ENCODE results near the gene PRKG1.

Gene PRKG1

DNA sequence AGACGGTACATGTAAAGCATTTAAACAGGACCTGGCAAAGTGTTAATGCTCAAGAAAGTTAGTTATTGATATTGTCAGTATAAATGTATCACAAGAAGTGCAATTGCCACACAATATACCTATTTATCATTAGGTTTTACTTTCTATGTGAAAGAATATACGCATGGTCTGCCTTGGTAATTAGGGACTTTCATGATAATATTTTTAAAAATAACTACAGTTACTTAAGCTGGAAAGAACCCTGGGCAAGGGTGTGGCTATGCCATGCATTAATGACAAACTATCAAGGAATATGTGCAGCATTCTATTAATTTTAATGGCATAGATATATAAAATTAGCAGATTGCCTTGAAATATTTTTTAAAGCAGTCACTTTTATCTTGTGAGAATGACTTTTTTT is 433.9 kb downstream of the PRKG1 start:
- no peak overlapping the region for H3K4me3 ChIP-seq (ENCODE audit: low read length)
- TF ChIP-seq, protein P1, sequence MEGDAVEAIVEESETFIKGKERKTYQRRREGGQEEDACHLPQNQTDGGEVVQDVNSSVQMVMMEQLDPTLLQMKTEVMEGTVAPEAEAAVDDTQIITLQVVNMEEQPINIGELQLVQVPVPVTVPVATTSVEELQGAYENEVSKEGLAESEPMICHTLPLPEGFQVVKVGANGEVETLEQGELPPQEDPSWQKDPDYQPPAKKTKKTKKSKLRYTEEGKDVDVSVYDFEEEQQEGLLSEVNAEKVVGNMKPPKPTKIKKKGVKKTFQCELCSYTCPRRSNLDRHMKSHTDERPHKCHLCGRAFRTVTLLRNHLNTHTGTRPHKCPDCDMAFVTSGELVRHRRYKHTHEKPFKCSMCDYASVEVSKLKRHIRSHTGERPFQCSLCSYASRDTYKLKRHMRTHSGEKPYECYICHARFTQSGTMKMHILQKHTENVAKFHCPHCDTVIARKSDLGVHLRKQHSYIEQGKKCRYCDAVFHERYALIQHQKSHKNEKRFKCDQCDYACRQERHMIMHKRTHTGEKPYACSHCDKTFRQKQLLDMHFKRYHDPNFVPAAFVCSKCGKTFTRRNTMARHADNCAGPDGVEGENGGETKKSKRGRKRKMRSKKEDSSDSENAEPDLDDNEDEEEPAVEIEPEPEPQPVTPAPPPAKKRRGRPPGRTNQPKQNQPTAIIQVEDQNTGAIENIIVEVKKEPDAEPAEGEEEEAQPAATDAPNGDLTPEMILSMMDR (conservative IDR thresholded peaks at IDR 0.05; ENCODE audit: low read length) = no peak
- DNase-seq (ENCODE audit: low read depth) = no peak

GRCh38 chr10:51510231-51510630 is 435.9 kb downstream of the PRKG1 start:
- DNase-seq (ENCODE audit: low read depth) = peak; percentile 44
- no peak overlapping the region for H3K4me3 ChIP-seq (ENCODE audit: low read length)
- TF ChIP-seq, protein P1 (conservative IDR thresholded peaks at IDR 0.05; ENCODE audit: low read length) = no peak

- no peak for DNase-seq (ENCODE audit: low read depth)
- TF ChIP-seq, protein P1 (conservative IDR thresholded peaks at IDR 0.05; ENCODE audit: low read length) = no peak
- H3K4me3 ChIP-seq (ENCODE audit: low read length) = no peak overlapping the region
Observed at GRCh38 chr10:51521605-51522004, 447.3 kb downstream of the PRKG1 start.

DNA sequence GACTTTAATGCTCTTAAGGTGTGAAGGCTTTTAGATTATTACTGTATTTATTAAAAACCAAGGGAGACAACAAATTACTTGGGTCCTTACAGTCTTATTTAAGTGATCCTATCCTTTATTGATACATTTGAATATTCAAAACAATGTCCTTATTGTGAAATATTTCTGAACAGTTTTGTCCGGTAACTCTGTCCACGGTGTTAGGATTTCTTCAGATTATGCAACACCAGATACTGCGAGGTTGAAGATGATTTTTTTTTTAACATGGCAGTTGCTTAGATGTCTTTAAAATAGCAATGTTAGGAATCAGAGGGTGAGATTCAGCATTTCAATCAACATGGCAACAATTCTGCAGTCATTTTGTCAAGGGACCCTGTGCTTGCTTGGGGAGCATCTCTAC is 448.6 kb downstream of the PRKG1 start:
- H3K4me3 ChIP-seq (ENCODE audit: low read length) = no peak overlapping the region
- peak; percentile 20 for DNase-seq (ENCODE audit: low read depth)
- TF ChIP-seq, protein P1 (conservative IDR thresholded peaks at IDR 0.05; ENCODE audit: low read length) = no peak

DNA sequence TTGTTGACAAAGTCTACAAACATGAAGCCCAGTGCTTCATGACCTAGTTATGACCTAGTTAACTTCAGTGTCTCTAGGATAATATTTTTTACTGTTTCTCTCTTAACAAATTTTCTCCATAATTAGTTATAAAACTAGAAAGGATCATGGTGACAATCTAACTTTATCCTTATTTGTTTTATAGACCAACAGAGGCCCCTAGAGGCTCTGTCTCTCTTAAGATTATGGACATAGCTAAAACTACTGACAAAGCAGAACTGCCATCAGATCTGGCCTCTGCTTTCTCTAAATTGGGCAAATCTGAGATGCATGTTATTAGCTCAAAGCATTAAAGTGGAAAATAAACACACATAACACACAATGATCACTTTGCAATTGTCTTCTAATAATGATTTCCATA is 449.2 kb downstream of the PRKG1 start:
- no peak for DNase-seq (ENCODE audit: low read depth)
- H3K4me3 ChIP-seq (ENCODE audit: low read length) = no peak overlapping the region
- TF ChIP-seq, protein P1 (conservative IDR thresholded peaks at IDR 0.05; ENCODE audit: low read length) = no peak

- peak; percentile 61 for DNase-seq (ENCODE audit: low read depth)
- TF ChIP-seq, protein P1 (conservative IDR thresholded peaks at IDR 0.05; ENCODE audit: low read length) = no peak
- H3K4me3 ChIP-seq (ENCODE audit: low read length) = no peak overlapping the region
Observed at GRCh38 chr10:51524041-51524440, 449.8 kb downstream of the PRKG1 start.

DNA sequence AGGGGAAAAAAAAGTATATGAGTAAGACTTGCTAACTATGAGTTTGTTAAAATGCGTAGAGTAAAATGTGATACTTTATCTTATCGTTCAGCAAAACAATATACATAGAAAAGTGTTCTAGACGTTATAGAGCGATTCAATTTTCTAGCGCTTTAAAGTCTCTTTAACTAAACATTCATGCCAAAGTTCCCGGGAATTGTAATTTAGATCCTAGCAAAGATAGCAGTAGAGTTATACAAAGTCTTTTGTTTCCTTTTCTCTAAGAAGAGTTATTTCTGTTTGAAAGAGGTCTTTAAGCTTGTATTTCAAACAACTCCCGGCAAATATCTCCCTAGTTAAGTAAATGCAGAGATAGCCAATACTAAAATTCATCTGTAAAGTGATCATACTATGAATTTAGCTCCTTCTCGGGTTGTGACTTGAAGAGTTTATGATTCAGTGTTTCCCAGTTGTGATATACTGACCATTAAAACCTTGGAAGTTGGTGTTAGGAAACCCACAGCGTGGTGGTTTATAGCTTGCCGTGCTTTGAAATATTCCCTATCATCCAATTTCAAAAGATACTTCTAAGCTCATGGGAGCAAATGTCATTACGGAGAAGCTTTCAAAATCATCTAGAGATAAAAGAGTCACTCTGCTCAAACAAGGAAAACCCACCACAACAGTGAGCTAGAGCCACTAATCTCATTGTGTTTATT is 453.4 kb downstream of the PRKG1 start:
- no peak overlapping the region for H3K4me3 ChIP-seq (ENCODE audit: low read length)
- DNase-seq (ENCODE audit: low read depth) = no peak
- TF ChIP-seq, protein P1 (conservative IDR thresholded peaks at IDR 0.05; ENCODE audit: low read length) = no peak

Measured in AG10803 (cell line).